ENCODE measurements around the gene CAPN2. TPM values are rescaled to one million over a fixed set of nuclear protein-coding genes. Genes with fewer than 3 reads are reported as not detected.

Gene CAPN2
- total RNA-seq, 2 donors from 2014 or later, result 235 to 258 TPM

- DNase-seq (ENCODE audit: low spot score) (no peak), ATAC-seq (ENCODE audit: insufficient number of reproducible peaks, low FRiP score, low read depth) (no peak)
- Histone ChIP-seq H3K4me3 (no peak overlapping the region), H3K9me3 (no peaks in the 10 kb centered on the region), H3K36me3 (peaks cover 72% of the 10 kb centered on the region), H3K27me3 (replicated peaks; ENCODE audit: insufficient read depth) (no peaks in the 10 kb centered on the region), H3K27ac (no peak overlapping the region), H3K4me1 (ENCODE audit: control insufficient read depth in 1 of 2, low read depth in 2 of 2) (peaks cover 11 to 20% of the 10 kb centered on the region in 2 donors)
- no peak for TF ChIP-seq CTCF (IDR thresholded peaks at IDR 0.05)
Observed at GRCh38 chr1:223751696-223752095, 39.4 kb downstream of the CAPN2 start.

- Histone ChIP-seq H3K36me3 (peaks cover 74% of the 10 kb centered on the region), H3K4me3 (no peak overlapping the region), H3K4me1 (ENCODE audit: control insufficient read depth in 1 of 2, low read depth in 2 of 2) (peaks cover 9 to 11% of the 10 kb centered on the region in 2 donors), H3K27me3 (replicated peaks; ENCODE audit: insufficient read depth) (no peaks in the 10 kb centered on the region), H3K9me3 (no peaks in the 10 kb centered on the region), H3K27ac (no peak overlapping the region)
- no peak for TF ChIP-seq CTCF (IDR thresholded peaks at IDR 0.05)
- no peak for ATAC-seq (ENCODE audit: insufficient number of reproducible peaks, low FRiP score, low read depth)
- DNase-seq (ENCODE audit: low spot score), result no peak
Observed at GRCh38 chr1:223752721-223753515, 40.6 kb downstream of the CAPN2 start.

- Histone ChIP-seq H3K4me3 (no peak overlapping the region), H3K4me1 (ENCODE audit: control insufficient read depth in 1 of 2, low read depth in 2 of 2) (no peaks in the 10 kb centered on the region), H3K27me3 (replicated peaks; ENCODE audit: insufficient read depth) (no peaks in the 10 kb centered on the region), H3K27ac (no peak overlapping the region), H3K36me3 (peaks cover 93% of the 10 kb centered on the region), H3K9me3 (no peaks in the 10 kb centered on the region)
- DNase-seq (ENCODE audit: low spot score) (no peak), ATAC-seq (ENCODE audit: insufficient number of reproducible peaks, low FRiP score, low read depth) (no peak)
- TF ChIP-seq CTCF (IDR thresholded peaks at IDR 0.05), result no peak
Observed at GRCh38 chr1:223754681-223755431, 42.5 kb downstream of the CAPN2 start.

GRCh38 chr1:223755432-223755792, 43.1 kb downstream of the CAPN2 start:
- Histone ChIP-seq H3K4me1 (ENCODE audit: control insufficient read depth in 1 of 2, low read depth in 2 of 2) (no peaks in the 10 kb centered on the region), H3K9me3 (no peaks in the 10 kb centered on the region), H3K27me3 (replicated peaks; ENCODE audit: insufficient read depth) (no peaks in the 10 kb centered on the region), H3K27ac (no peak overlapping the region), H3K4me3 (no peak overlapping the region), H3K36me3 (peaks cover 92% of the 10 kb centered on the region)
- no peak for ATAC-seq (ENCODE audit: insufficient number of reproducible peaks, low FRiP score, low read depth)
- no peak for DNase-seq (ENCODE audit: low spot score)
- no peak for TF ChIP-seq CTCF (IDR thresholded peaks at IDR 0.05)

GRCh38 chr1:223755992-223756775, 43.8 kb downstream of the CAPN2 start:
- ATAC-seq (ENCODE audit: insufficient number of reproducible peaks, low FRiP score, low read depth) (no peak), DNase-seq (ENCODE audit: low spot score) (no peak)
- H3K4me1 ChIP-seq (ENCODE audit: control insufficient read depth in 1 of 2, low read depth in 2 of 2), result no peaks in the 10 kb centered on the region
- no peaks in the 10 kb centered on the region for H3K9me3 ChIP-seq
- TF ChIP-seq CTCF (IDR thresholded peaks at IDR 0.05), result no peak
- H3K4me3 ChIP-seq, result no peak overlapping the region
- peaks cover 91% of the 10 kb centered on the region for H3K36me3 ChIP-seq
- no peak overlapping the region for H3K27ac ChIP-seq
- H3K27me3 ChIP-seq (replicated peaks; ENCODE audit: insufficient read depth), result no peaks in the 10 kb centered on the region

All from thoracic aorta (tissue), 2 donors.